ENCODE data around the gene PCDHGA11.
"Not testable (repeated sequence)": the region's sequence is repeated elsewhere in the genome, so short reads cannot be mapped to it uniquely, and the experiment has no call there.

The PCDHGA11 gene

DNA sequence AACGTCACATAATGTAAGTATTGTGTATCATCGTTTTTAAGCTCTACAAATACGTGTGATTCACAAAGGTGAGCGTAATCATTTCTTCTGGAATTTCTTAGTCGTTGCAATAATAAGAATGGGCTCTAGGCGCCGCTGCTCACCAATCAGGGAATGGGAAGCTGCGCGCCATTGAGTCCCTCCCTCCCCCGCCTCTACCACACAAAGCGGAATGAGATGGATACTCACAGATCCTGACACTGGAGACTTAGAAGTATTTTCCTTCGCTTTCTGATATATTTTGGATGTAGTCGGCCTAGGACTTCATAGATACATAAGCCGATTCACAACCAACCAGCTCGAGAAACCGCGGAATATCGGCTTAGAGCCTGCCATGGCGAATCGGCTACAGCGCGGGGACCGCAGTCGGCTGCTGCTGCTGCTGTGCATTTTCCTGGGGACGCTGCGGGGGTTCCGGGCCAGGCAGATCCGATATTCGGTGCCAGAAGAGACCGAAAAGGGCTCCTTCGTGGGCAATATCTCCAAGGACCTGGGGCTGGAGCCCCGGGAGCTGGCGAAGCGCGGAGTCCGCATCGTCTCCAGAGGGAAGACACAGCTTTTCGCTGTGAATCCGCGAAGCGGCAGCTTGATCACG lies at the start of gene PCDHGA11:
TSS of gene PCDHGA11 (plus strand) at position 197 of the 634 bp plus-strand sequence. CDS start at position 374, 177 bp downstream.
- peak; percentile 67 for DNase-seq

DNA sequence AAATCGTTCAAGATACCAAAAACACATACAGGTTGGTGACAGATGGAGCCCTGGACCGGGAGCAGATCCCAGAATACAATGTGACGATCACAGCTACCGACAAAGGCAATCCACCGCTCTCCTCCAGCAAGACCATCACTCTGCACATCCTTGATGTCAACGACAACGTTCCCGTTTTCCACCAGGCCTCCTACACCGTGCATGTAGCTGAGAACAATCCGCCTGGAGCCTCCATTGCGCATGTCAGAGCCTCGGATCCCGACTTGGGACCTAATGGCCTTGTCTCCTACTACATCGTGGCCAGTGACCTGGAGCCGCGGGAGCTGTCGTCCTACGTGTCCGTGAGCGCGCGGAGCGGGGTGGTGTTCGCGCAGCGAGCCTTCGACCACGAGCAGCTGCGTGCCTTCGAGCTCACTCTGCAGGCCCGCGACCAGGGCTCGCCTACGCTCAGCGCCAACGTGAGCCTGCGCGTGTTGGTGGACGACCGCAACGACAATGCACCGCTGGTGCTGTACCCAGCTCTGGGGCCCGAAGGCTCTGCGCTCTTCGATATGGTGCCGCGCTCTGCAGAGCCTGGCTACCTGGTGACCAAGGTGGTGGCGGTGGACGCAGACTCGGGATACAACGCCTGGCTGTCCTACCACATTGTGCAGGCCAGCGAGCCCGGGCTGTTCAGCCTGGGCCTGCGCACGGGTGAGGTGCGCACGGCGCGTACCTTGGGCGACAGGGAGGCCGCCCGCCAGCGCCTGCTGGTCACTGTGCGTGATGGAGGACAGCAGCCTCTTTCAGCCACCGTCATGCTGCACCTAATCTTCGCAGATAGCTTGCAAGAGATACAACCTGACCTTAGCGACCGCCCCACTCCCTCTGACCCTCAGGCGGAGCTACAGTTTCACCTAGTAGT lies 49.0 kb upstream of the PCDHGA11 start:
- no peak for DNase-seq

DNA sequence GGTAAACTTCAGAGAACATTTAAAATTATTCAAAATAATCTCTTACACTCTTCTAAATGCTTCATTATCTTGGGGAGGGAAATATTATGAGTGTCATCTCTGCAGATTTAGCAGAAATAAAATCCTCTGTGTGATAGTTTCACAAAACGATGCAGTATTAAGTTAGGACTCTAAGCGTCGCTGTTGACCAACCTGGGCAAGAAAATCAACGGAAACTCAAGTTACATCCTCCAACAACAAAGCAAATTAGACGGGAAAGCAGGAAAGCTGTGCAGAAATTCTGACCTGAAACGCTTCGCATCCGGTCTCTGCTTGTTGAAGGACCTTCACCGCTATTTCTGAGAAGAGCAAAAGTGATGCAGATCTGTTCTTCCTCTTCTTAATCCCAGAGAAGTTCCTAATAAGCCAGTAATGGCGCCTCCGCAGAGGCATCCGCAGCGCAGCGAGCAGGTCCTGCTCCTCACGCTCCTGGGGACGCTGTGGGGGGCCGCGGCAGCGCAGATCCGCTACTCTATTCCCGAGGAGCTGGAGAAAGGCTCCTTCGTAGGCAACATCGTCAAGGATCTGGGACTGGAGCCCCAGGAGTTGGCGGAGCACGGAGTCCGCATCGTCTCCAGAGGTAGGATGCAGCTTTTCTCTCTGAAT lies 47.1 kb upstream of the PCDHGA11 start, which contains the start of gene PCDHGA6:
TSS of gene PCDHGA6 (plus strand) at position 219 of the 645 bp plus-strand sequence. CDS start at position 412, 193 bp downstream.
- DNase-seq: peak; percentile 4

DNA sequence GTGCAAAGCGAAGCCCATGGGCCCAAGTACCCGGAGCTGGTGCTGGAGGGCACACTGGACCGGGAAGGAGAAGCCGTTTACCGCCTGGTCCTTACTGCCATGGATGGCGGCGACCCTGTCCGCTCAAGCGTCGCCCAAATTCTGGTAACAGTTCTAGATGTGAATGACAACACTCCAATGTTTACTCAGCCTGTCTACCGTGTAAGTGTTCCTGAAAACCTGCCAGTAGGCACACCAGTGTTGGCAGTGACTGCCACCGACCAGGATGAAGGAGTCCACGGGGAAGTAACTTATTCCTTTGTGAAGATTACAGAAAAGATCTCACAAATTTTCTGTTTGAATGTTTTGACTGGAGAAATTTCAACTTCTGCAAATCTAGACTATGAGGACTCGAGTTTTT lies 46.2 kb upstream of the PCDHGA11 start:
- DNase-seq: no peak

DNA sequence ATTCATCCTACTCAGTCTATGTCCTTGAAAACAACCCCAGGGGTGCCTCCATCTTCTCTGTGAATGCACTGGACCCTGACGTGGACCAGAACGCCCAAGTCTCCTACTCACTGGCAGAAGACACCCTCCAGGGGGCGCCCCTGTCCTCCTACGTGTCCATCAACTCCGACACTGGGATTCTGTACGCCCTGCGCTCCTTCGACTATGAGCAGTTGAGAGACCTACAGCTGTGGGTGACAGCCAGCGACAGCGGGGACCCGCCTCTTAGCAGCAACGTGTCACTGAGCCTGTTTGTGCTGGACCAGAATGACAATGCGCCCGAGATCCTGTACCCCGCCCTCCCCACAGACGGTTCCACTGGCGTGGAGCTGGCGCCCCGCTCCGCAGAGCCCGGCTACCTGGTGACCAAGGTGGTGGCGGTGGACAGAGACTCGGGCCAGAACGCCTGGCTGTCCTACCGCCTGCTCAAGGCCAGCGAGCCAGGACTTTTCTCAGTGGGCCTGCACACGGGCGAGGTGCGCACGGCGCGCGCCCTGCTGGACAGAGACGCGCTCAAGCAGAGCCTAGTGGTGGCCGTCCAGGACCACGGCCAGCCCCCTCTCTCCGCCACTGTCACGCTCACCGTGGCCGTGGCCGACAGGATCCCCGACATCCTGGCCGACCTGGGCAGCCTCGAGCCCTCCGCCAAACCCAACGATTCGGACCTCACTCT lies 45.3 kb upstream of the PCDHGA11 start:
- not testable (repeated sequence) for DNase-seq

DNA sequence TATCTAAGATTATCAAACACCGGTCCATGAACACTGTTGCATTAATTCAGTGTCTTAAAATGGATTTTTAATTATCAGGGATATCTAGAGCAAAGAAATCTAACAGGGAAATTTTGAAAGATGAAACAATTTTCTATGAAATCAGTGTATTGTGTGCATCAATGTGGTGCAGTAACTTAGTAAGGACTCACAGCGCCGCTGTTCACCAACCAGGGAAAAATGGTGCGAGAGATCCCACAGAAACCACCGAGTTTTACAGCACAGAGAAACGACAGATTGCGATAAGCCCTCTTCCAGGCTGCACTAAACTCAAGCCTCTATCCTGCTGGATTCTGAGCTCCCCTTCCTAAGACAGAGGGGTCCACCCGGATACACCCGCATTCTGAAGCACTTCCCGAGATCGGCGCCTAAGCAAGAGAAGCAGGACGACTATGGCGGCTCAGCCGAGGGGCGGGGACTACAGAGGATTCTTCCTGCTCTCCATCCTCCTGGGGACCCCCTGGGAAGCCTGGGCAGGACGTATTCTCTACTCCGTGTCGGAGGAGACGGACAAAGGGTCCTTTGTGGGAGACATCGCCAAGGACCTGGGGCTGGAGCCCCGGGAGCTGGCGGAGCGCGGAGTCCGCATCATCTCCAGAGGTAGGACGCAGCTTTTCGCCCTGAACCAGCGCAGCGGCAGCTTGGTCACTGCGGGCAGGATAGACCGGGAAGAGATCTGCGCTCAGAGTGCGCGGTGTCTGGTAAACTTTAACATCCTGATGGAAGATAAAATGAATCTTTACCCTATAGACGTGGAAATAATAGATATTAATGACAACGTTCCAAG lies 38.2 kb upstream of the PCDHGA11 start, which contains the start of gene PCDHGA7:
TSS of gene PCDHGA7 (plus strand) at position 274 of the 826 bp plus-strand sequence. CDS start at position 432, 158 bp downstream.
- DNase-seq: no peak

DNA sequence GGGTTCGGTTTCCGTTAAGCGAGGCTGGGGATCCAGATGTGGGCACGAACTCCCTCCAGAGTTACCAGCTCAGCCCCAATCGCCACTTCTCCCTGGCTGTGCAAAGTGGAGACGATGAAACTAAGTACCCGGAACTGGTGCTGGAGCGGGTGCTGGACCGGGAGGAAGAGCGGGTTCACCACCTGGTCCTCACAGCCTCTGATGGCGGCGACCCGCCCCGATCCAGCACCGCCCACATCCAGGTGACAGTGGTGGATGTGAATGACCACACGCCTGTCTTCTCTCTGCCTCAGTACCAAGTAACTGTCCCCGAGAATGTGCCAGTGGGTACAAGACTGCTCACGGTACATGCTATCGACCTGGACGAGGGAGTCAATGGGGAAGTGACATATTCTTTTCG lies 37.5 kb upstream of the PCDHGA11 start:
- no peak for DNase-seq

DNA sequence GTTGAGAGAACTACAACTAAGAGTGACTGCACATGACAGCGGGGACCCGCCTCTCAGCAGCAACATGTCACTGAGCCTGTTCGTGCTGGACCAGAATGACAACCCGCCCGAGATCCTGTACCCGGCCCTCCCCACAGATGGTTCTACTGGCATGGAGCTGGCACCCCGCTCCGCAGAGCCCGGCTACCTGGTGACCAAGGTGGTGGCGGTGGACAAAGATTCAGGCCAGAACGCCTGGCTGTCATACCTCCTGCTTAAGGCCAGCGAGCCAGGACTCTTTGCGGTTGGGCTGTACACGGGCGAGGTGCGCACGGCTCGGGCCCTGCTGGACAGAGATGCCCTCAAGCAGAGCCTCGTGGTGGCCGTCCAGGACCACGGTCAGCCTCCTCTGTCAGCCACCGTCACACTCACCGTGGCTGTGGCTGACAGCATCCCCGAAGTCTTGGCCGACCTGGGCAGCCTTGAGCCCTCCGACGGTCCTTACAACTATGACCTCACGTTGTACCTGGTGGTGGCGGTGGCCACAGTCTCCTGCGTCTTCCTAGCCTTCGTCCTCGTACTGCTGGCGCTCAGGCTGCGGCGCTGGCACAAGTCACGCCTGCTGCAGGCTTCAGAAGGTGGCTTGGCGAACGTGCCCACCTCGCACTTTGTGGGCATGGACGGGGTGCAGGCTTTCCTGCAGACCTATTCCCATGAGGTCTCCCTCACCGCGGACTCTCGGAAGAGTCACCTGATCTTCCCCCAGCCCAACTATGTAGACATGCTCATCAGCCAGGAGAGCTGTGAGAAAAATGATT lies 36.2 kb upstream of the PCDHGA11 start:
- no peak for DNase-seq

DNA sequence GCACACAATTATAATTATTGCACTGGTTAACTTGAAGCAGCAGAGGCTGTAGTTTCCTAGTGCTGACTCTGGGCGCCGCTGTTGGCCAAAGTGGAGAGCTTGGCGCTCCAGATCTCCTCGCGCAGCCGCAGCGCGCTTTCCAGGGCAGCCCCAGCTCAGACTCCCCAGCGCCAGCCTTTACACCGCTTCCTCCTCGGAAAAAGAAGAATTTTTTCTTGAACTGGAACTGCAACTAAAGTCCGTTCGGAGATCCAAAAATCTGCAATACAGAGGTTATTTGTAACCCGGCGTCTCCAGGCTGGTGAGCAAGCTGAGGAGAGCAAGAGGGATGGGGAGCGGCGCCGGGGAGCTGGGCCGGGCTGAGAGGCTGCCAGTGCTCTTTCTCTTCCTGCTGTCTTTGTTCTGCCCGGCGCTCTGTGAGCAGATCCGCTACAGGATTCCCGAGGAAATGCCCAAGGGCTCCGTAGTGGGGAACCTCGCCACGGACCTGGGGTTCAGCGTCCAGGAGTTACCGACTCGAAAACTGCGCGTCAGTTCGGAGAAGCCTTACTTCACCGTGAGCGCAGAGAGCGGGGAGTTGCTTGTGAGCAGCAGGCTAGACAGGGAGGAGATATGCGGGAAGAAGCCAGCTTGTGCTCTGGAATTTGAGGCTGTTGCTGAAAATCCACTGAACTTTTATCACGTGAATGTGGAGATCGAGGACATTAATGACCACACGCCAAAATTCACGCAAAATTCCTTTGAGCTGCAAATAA lies 33.1 kb upstream of the PCDHGA11 start, which contains the start of gene PCDHGB4:
TSS of gene PCDHGB4 (plus strand) at position 142 of the 755 bp plus-strand sequence. CDS start at position 329, 187 bp downstream.
- DNase-seq: peak; percentile 24

DNA sequence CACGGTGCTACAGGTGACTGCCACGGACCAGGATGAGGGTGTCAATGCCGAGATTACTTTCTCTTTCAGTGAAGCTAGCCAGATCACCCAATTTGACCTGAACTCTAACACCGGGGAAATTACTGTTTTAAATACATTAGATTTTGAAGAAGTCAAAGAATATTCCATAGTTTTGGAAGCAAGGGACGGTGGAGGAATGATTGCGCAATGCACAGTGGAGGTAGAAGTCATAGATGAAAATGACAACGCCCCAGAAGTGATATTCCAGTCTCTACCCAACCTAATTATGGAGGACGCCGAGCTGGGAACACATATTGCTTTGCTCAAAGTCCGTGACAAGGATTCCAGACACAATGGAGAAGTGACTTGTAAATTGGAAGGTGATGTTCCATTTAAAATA lies 32.2 kb upstream of the PCDHGA11 start:
- DNase-seq: no peak

DNA sequence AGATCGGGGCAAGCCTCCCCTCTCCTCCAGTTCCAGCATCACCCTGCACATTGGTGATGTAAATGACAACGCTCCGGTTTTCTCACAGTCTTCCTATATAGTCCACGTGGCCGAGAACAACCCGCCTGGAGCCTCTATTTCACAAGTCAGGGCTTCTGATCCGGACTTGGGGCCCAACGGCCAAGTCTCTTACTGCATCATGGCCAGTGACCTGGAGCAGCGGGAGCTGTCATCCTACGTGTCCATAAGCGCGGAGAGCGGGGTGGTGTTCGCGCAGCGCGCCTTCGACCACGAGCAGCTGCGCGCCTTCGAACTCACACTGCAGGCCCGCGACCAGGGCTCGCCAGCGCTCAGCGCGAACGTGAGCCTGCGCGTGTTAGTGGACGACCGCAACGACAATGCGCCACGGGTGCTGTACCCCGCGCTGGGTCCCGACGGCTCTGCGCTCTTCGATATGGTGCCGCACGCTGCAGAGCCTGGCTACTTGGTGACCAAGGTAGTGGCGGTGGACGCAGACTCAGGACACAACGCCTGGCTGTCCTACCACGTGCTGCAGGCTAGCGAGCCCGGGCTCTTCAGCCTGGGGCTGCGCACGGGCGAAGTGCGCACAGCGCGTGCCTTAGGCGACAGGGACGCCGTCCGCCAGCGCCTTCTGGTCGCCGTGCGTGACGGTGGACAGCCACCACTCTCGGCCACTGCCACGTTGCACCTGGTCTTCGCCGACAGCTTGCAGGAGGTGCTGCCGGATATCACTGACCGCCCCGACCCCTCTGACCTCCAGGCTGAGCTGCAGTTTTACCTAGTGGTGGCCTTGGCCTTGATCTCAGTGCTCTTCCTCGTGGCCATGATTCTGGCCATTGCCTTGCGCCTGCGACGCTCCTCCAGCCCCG lies 31.5 kb upstream of the PCDHGA11 start:
- no peak for DNase-seq

DNA sequence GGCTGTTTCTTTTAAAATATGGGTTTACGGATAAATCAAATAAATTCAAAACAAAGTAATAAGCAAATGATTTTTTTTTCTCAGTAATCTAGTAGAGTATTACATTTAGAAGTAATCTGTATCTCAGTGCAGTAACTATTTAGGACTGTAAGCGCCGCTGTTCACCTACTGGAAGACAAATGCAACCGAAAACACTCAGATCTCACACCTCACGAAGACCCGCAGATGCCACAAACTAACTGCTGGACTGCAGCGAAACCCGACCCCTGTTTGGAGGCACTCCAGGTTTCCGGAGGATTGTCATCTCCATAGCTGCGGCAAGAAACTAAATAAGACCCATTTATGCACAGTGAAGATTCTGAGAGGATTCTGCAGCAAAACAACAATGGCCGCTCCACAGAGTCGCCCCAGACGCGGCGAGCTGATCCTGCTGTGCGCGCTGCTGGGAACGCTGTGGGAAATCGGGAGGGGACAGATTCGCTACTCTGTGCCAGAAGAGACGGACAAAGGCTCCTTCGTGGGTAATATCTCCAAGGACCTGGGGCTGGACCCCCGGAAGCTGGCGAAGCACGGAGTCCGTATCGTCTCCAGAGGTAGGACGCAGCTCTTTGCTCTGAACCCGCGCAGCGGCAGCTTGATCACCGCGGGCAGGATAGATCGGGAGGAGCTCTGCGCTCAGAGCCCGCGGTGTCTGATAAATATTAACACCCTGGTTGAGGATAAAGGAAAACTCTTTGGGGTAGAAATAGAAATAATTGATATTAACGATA lies 28.2 kb upstream of the PCDHGA11 start, which contains the start of gene PCDHGA8:
TSS of gene PCDHGA8 (plus strand) at position 205 of the 770 bp plus-strand sequence. CDS start at position 386, 181 bp downstream.
- no peak for DNase-seq

DNA sequence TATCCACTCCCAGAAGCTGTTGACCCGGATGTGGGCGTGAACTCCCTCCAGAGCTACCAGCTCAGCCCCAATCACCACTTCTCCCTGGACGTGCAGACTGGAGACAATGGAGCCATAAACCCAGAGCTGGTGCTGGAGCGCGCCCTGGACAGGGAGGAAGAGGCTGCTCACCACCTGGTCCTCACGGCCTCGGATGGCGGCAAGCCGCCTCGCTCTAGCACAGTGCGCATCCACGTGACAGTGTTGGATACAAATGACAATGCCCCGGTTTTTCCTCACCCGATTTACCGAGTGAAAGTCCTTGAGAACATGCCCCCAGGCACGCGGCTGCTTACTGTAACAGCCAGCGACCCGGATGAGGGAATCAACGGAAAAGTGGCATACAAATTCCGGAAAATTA lies 27.6 kb upstream of the PCDHGA11 start:
- DNase-seq: no peak

DNA sequence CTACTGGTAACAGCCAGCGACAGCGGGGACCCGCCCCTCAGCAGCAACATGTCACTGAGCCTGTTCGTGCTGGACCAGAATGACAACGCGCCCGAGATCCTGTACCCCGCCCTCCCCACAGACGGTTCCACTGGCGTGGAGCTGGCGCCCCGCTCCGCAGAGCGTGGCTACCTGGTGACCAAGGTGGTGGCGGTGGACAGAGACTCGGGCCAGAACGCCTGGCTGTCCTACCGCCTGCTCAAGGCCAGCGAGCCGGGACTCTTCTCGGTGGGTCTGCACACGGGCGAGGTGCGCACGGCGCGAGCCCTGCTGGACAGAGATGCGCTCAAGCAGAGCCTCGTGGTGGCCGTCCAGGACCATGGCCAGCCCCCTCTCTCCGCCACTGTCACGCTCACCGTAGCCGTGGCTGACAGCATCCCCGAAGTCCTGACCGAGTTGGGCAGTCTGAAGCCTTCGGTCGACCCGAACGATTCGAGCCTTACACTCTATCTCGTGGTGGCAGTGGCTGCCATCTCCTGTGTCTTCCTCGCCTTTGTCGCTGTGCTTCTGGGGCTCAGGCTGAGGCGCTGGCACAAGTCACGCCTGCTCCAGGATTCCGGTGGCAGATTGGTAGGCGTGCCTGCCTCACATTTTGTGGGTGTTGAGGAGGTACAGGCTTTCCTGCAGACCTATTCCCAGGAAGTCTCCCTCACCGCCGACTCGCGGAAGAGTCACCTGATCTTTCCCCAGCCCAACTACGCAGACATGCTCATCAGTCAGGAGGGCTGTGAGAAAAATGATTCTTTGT lies 26.3 kb upstream of the PCDHGA11 start:
- not testable (repeated sequence) for DNase-seq

DNA sequence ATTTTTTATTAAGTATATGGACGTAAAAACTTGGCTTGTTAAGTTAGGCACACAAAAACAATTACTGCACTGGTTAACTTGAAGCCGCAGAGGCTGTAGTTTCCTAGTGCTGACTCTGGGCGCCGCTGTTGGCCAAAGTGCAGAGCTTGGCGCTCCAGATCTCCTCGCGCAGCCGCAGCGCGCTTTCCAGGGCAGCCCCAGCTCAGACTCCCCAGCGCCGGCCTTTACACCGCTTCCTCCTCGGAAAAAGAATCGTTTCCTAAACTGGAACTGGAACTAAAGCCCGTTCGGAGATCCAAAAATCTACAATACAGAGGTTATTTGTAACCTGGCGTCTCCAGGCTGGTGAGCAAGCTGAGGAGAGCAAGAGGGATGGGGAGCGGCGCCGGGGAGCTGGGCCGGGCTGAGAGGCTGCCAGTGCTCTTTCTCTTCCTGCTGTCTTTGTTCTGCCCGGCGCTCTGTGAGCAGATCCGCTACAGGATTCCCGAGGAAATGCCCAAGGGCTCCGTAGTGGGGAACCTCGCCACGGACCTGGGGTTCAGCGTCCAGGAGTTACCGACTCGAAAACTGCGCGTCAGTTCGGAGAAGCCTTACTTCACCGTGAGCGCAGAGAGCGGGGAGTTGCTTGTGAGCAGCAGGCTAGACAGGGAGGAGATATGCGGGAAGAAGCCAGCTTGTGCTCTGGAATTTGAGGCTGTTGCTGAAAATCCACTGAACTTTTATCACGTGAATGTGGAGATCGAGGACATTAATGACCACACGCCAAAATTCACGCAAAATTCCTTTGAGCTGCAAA lies 22.9 kb upstream of the PCDHGA11 start, which contains the start of gene PCDHGB5:
TSS of gene PCDHGB5 (plus strand) at position 192 of the 796 bp plus-strand sequence. CDS start at position 373, 181 bp downstream.
- DNase-seq: peak; percentile 34

DNA sequence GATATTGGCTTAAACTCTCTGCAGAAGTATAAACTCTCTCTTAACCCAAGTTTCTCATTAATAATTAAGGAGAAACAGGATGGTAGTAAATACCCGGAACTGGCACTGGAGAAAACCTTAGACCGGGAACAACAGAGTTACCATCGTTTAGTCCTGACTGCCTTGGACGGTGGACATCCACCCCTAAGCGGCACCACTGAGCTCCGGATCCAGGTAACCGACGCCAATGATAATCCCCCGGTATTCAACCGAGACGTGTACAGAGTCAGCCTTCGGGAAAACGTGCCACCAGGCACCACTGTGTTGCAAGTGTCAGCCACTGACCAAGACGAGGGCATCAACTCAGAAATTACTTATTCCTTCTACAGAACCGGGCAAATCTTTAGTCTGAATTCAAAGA lies 22.2 kb upstream of the PCDHGA11 start:
- DNase-seq: no peak

Measured in hematopoietic multipotent progenitor cell treated with erythropoietin and hydrocortisone succinate and interleukin-3 and kit ligand, for 8 days (in vitro differentiated cells).